ENCODE measurements around the gene NPPA. TPM values are rescaled to one million over a fixed set of nuclear protein-coding genes. Genes with fewer than 3 reads are reported as not detected.
"Not testable (repeated sequence)": the region's sequence is repeated elsewhere in the genome, so short reads cannot be mapped to it uniquely, and the experiment has no call there.

Gene NPPA
- total RNA-seq, result 8.4 TPM
- long read RNA-seq, partial matches to known transcripts, result 0 of 1 reads
- long read RNA-seq, other reads (novel, unspliced or antisense), result 1 of 1 reads

GRCh38 chr1:11847667-11848372 lies at the start of gene NPPA:
Gene NPPA (minus strand): TSS chr1:11847783. CDS start chr1:11847684, 99 bp downstream.
- intact Hi-C loops (cut with DNase I), result no loop called here
- Histone ChIP-seq H3K27ac (no peak within 1 kb of the TSS), H3K36me3 (peaks cover 18% of the 10 kb centered on the region), H3K9me3 (no peaks in the 10 kb centered on the region), H3K4me1 (no peaks in the 10 kb centered on the region), H3K4me3 (no peak within 1 kb of the TSS), H3K27me3 (peaks cover 3% of the 10 kb centered on the region)
- ATAC-seq (no peak), DNase-seq (no peak)
- TF ChIP-seq CTCF (IDR thresholded peaks at IDR 0.05), result no peak

DNA sequence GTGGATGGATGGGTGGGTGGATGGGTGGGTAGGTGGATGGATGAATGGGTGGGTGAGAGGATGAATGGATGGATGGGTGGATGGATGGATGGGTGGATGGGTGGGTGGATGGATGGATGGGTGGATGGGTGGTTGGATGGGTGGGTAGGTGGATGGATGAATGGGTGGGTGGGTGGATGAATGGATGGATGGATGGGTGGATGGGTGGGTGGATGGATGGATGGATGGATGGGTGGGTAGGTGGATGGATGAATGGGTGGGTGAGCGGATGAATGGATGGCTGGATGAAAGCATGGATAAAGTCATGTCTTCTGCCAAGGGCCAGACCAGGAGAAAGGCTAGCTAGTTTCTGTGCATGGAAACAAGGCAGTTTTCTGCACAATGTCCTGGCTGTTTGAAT lies 46.9 kb upstream of the NPPA start:
- not testable (repeated sequence) for H3K4me1 ChIP-seq, H3K9me3 ChIP-seq, ATAC-seq, H3K27ac ChIP-seq, H3K36me3 ChIP-seq, DNase-seq, H3K4me3 ChIP-seq
- intact Hi-C loops (cut with DNase I), result loop anchor here (5.0 kb wide), 1 partner anchor 57 kb away; no protein-coding TSS in a partner anchor
- H3K27me3 ChIP-seq, result peaks cover 47% of the 10 kb centered on the region

GRCh38 chr1:11893907-11894251 lies 46.3 kb upstream of the NPPA start:
- TF ChIP-seq CTCF (IDR thresholded peaks at IDR 0.05), result peak; percentile 85
- H3K27me3 ChIP-seq, result peaks cover 41% of the 10 kb centered on the region
- intact Hi-C loops (cut with DNase I), result loop anchor here (5.0 kb wide), 1 partner anchor 57 kb away; no protein-coding TSS in a partner anchor

DNA sequence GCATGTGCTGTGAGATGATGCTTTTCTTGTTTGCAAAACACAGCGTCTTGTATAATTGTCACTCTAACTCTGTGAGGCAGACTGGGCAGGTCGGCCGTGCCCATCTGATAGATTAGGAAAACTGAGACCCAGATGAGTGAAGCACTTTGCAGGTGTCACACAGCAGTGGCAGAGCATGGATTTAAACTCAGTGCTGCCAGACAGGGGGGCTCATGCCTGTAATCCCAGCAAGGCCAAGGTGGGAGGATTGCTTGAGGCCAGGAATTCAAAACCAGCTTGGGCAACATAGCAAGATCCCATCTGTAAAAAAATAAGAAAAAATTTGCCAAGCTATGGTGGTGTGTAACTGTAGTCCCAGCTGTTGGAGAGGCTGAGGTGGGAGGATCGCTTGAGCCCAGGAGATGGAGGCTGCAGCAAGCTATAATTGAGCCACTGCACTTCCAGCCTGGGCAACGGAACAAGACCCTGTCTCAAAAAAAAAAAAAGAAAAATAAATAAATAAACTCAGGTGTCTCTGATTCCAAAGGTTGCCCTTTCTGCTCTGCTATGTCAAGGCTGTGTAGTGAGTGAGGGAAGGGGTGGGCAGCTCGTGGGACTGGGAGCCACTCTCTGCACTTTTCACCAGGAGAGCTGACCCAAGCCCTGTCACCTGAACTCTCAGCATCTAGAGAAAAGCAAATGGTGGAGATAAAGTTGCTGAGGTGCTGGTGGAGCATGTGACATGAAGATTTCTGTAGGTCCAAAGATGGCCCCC lies 44.0 kb upstream of the NPPA start:
- ATAC-seq (no peak), DNase-seq (no peak)
- no peaks in the 10 kb centered on the region for H3K9me3 ChIP-seq
- no peak overlapping the region for H3K27ac ChIP-seq
- H3K27me3 ChIP-seq, result peaks cover 21% of the 10 kb centered on the region
- H3K4me3 ChIP-seq, result no peak overlapping the region
- no peak for TF ChIP-seq CTCF (IDR thresholded peaks at IDR 0.05)
- intact Hi-C loops (cut with DNase I), result loop anchor here (5.0 kb wide), 1 partner anchor 54 kb away; no protein-coding TSS in a partner anchor
- H3K4me1 ChIP-seq, result no peaks in the 10 kb centered on the region
- no peaks in the 10 kb centered on the region for H3K36me3 ChIP-seq

More at GRCh38 chr1:11893907-11894251, 46.3 kb upstream of the NPPA start:
- Histone ChIP-seq H3K4me3 (no peak overlapping the region), H3K27ac (no peak overlapping the region), H3K36me3 (no peaks in the 10 kb centered on the region), H3K4me1 (no peaks in the 10 kb centered on the region), H3K9me3 (no peaks in the 10 kb centered on the region)
- peak; percentile 87 for DNase-seq
- peak; percentile 96 for ATAC-seq

DNA sequence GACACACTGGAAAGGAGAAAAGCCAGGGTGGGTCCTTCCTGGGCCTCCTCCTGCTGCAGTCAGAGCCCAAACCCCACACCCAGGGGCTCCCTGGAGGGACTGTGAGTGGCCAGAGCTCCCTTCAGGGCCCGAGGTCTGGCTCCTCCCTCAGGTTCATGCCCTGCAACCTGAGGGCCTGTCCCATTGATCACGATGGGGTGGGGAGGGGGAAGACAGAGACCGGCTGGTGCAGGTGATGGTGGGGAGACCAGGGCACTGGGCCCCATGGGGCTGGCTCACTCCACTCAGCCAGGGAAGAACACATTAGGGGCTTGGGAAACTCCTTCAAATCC lies 41.3 kb upstream of the NPPA start:
- Histone ChIP-seq H3K4me1 (no peaks in the 10 kb centered on the region), H3K36me3 (no peaks in the 10 kb centered on the region)
- DNase-seq, result no peak

More for the DNA sequence above, 41.3 kb upstream of the NPPA start:
- Histone ChIP-seq H3K27ac (no peak overlapping the region), H3K4me3 (no peak overlapping the region), H3K27me3 (peaks cover 7% of the 10 kb centered on the region), H3K9me3 (no peaks in the 10 kb centered on the region)
- TF ChIP-seq CTCF (IDR thresholded peaks at IDR 0.05), result no peak
- no peak for ATAC-seq
- intact Hi-C loops (cut with DNase I), result no loop called here

Measured in upper lobe of right lung (tissue), 1 donor.